NCI-H82 (cell line): ENCODE measurements around the gene GOLGA1.

Experiments
- DNase-seq: peaks from one replicate; lab custom pipeline; 2025; lab: John Stamatoyannopoulos, UW

The GOLGA1 gene

GRCh38 chr9:124882231-124882630, 58.7 kb downstream of the GOLGA1 start:
- no peak for DNase-seq

- DNase-seq: no peak
Measured at GRCh38 chr9:124881138-124881743, 59.6 kb downstream of the GOLGA1 start.

- no peak for DNase-seq
Measured at GRCh38 chr9:124880501-124880900, 60.4 kb downstream of the GOLGA1 start.

- DNase-seq: no peak
Measured at GRCh38 chr9:124879226-124879625, 61.7 kb downstream of the GOLGA1 start.

GRCh38 chr9:124878518-124878917, 62.4 kb downstream of the GOLGA1 start:
- no peak for DNase-seq

GRCh38 chr9:124878021-124878420, 62.9 kb downstream of the GOLGA1 start:
- DNase-seq: no peak

- DNase-seq: no peak
Measured at GRCh38 chr9:124877021-124877782, 63.7 kb downstream of the GOLGA1 start.

- no peak for DNase-seq
Measured at GRCh38 chr9:124875501-124875900, 65.4 kb downstream of the GOLGA1 start.

GRCh38 chr9:124873664-124874063, 67.2 kb downstream of the GOLGA1 start:
- no peak for DNase-seq

- no peak for DNase-seq
Measured at GRCh38 chr9:124871156-124871561, 69.7 kb downstream of the GOLGA1 start.

- no peak for DNase-seq
Measured at GRCh38 chr9:124870723-124871122, 70.2 kb downstream of the GOLGA1 start.

GRCh38 chr9:124869986-124870560, 70.8 kb downstream of the GOLGA1 start:
- peak; percentile 44 for DNase-seq

- peak; percentile 31 for DNase-seq
Measured at GRCh38 chr9:124869466-124869985, 71.4 kb downstream of the GOLGA1 start.

- peak; percentile 90 for DNase-seq
Measured at GRCh38 chr9:124868511-124869465, 72.1 kb downstream of the GOLGA1 start.

GRCh38 chr9:124863371-124863871, 77.5 kb downstream of the GOLGA1 start:
- DNase-seq: no peak

GRCh38 chr9:124861342-124862229, 79.3 kb downstream of the GOLGA1 start, which contains the start of the genes ARPC5L and RPL35:
Gene ARPC5L, plus strand, starts transcription at chr9:124862130. Its CDS starts 7,161 bp downstream, at chr9:124869291.
Gene RPL35, minus strand, starts transcription at chr9:124861957. Its CDS starts 45 bp downstream, at chr9:124861912.
- peak; percentile 97 for DNase-seq

- DNase-seq: no peak
Measured at GRCh38 chr9:124860582-124861341, 80.1 kb downstream of the GOLGA1 start.

GRCh38 chr9:124859803-124860581, 80.9 kb downstream of the GOLGA1 start:
- no peak for DNase-seq
